Fibroblast of lung (primary cell): ENCODE results near the gene TRIM24.

Experiments
- EZH2 ChIP-seq: IDR thresholded peaks from 2 replicates; pipeline ENCODE4 v1.5.1; 2012; ENCODE audit warnings: low read length, control low read depth, mild to moderate bottlenecking; ENCODE audit errors: missing control alignments
- TF ChIP-seq, protein P1 (sequence below), 2 donors: IDR thresholded peaks in 1 of 2; conservative IDR thresholded peaks in 1 of 2; 1 replicate in 1 of 2; 2 replicates in 1 of 2; pipeline ENCODE4 v1.5.1; 2011 to 2012; ENCODE audit warnings: low read length in 2 of 2, control low read depth in 1 of 2, inconsistent platforms in 1 of 2, low read depth in 1 of 2, mild to moderate bottlenecking in 1 of 2

DNA sequence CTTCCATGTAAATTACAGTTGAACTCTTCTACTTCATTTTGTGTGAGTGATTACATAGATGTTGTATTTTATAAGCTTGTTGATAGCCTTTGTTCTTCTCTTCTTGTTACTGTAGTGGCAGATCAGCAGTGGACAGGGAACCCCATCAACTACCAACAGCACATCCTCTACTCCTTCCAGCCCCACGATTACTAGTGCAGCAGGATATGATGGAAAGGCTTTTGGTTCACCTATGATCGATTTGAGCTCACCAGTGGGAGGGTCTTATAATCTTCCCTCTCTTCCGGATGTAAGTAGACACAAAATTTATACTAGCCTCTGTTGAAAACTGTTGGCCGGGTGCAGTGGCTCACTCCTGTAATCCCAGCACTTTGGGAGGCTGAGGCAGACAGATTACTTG lies 110.7 kb downstream of the TRIM24 start:
- TF ChIP-seq, protein P1, sequence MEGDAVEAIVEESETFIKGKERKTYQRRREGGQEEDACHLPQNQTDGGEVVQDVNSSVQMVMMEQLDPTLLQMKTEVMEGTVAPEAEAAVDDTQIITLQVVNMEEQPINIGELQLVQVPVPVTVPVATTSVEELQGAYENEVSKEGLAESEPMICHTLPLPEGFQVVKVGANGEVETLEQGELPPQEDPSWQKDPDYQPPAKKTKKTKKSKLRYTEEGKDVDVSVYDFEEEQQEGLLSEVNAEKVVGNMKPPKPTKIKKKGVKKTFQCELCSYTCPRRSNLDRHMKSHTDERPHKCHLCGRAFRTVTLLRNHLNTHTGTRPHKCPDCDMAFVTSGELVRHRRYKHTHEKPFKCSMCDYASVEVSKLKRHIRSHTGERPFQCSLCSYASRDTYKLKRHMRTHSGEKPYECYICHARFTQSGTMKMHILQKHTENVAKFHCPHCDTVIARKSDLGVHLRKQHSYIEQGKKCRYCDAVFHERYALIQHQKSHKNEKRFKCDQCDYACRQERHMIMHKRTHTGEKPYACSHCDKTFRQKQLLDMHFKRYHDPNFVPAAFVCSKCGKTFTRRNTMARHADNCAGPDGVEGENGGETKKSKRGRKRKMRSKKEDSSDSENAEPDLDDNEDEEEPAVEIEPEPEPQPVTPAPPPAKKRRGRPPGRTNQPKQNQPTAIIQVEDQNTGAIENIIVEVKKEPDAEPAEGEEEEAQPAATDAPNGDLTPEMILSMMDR (conservative IDR thresholded peaks at IDR 0.05 in 1 of 2, IDR thresholded peaks at IDR 0.05 in 1 of 2; ENCODE audit: low read depth in 1 of 2, low read length in 2 of 2), result no peak
- no peak for TF ChIP-seq EZH2
